NOMO-1 (cell line): ENCODE data around the gene CEP70.

Experiments
- DNase-seq, 2 experiments: peaks; one replicate each; lab custom pipeline; 2025; ENCODE audit not compliant: unreplicated experiment in 2 of 2; lab: John Stamatoyannopoulos, UW

The CEP70 gene

DNA sequence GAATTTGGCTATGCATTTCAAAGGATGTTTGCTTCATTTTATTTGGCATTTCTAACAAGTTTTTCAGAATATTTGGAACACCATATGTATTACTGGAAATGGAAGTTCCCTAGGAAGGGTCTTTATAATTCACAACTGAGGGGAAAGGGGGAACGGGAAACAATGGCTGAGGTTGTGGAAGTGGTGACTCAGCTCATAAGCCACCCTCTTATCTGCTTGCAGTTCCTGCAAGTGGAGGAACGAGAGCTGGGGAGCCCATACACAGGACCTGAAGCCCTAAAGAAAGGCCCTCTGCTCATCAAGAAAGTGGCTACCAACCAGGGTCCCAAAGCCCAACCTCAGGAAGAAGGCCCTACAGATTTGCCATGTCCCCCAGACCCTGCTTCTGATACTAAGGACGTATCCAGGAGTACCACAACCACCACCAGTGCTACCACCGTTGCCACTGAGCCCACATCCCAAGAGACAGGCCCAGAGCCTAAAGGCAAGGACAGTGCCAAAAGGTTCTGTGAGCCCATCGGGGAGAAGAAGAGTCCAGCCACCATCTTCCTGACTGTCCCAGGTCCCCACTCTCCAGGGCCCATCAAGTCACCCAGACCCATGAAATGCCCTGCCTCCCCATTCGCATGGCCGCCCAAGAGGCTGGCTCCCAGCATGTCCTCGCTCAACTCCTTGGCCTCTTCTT lies 121.8 kb downstream of the CEP70 start:
- no peak for DNase-seq

DNA sequence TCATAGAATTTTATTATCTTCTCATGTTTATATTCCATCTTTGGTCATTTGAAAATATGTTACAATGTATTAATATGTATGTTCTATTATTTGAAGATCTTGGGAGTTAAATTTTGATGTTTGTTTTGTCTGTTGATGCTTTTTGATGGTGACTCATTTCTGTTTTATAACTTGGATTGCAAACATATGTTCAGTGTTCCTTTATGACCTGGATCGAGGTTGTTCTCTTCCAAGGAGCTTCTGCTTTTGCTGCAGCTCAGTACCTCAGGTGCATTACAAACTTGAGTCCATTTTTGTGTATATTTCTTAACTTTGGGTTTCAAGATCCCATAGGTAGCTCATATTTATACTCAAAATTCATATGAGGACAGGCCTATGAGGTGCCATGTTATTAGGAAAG lies 122.6 kb downstream of the CEP70 start:
- DNase-seq: no peak

DNA sequence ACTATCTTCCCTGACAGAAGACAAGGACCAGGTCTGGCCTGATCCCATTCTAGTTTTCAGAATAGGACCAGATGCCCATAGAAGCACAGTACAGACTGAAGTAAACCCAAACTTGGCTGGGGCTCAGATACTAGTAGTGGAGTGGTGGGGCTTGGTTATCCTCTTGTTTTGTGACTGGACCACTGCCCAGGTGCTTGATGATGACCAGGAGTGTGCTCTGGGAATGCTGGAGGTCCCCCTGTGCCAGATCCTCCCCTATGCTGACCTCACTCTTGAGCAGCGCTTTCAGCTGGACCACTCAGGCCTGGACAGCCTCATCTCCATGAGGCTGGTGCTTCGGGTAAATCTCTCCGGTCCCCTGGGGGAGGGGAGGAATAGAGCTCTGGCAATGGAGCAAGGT lies 123.4 kb downstream of the CEP70 start:
- no peak for DNase-seq

DNA sequence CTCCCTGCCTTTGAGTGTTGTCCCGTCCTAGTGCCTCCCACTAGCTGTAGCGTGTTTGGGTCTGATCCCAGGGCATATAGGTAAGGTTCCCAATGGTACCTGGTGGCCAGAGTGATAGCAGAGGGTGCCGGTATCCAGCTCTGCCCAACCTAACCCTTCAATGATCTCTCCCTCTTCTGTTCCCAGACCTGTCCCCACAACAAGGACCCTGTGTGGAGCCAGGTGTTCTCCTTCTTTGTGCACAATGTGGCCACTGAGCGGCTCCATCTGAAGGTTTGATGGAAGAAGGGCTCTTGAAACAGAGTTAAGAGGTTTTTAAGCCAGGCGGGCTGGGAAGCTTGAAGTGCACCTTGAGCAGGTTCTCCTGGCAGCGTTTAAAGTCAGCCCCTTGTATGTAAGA lies 124.2 kb downstream of the CEP70 start:
- no peak for DNase-seq

DNA sequence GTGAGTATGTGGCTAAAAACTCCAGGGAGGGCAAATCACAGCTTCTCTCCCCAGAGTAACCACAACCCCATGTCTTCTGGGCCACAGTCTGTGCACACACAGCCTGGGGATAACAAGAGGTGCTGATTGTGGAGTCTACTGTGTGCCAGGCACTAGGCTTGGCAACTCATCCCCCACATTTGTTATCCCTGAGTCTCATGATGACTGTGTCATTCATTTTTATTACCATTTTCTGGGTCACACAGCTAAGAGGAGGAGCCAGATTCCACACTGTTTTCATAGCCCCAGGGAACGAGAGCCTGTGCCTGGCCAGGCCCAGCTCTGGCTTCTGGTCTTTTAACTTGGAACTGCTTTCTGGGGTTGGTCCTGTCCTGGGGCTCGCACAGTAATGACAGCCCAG lies 125.2 kb downstream of the CEP70 start:
- no peak for DNase-seq

DNA sequence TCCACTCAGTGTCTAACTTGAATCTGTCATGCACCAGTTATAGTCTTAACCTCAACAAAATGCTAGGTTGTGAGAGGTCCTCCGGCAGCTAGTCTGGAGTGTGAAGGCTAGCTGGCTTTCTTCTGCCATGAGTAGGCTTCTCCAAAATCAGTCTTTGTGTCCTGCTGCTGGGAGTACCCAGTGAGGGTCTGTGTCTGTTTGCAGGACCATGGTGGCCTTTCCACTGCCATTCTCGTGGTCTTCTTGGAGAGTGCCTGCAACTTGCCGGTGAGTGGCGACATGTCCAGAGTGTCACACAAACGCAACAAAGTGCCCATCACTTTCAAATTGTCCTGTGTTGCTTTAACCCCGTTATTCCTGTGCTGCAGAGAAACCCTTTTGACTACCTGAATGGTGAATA lies 125.6 kb downstream of the CEP70 start:
- DNase-seq: no peak

DNA sequence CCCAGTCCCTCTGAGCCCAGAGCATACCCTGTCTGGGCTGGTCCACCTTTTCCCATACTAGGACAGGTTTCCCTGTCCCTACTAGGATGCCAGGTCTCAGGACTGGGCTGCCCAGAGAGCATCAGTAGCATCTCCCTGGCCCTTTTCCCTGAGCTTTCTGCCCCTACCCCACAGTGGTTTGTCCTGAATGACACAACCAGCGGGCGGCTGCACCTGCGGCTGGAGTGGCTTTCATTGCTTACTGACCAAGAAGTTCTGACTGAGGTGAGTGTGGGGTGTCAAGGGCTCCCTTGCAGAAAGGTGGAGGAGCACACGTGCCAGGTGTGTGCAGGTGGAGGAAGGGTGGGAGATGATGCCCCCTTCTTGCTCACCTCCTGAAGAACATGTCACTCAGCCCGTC lies 126.1 kb downstream of the CEP70 start:
- DNase-seq: no peak

DNA sequence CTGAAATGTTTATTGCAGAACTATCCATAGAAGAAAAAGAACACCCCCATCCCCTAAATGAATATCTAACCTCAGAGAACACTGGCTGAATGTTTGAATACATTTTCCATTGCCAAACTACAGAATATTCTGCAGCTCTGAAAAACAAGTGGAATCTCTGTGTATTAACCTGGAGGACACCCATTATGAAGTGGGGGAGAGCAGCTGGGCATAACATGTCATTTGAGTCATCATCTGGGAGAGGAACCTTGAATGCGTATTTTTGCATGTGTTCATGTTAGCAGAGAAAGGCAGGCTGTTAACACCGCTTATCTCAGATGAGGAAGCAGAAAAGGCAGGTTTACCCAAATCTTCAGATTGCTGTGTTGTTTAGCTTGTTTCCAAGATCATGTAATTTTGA lies 128.1 kb downstream of the CEP70 start:
- no peak for DNase-seq

DNA sequence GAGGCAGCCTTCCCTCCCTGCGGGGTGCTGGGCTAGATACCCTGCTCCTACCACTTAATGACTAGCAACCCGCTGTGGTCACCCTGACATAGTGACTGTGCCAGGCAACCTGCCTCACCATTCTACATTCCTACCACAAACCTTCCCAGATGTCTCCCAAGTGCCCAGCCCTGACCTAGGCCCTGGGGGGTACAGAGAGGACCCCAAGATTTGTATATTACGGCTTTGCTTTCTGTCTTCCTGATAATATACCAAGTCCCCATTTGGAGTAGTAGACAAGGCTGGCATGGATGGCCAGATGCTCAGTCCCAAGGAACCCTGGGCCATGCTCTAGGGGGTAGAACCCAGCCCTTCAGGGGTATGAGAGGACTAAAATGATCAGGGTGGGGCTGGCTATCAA lies 128.6 kb downstream of the CEP70 start:
- DNase-seq: no peak

DNA sequence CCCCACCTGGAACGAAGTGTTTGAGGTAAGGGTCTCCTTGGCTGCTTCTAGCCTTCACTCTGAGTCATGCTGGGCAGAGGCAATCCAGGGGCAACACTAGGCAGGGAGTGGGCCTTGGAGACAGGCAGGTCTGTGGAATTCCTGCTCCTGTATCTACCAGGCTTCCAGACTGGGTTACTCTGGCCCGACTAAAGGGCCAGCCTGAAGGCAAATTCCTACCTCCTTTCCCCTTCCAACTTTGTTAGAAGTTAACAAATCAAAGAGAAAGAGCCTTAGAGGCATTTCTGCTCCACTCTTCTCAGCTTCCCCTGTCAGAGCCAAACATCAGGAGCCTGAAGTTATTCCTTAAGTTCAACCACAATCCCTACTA lies 129.6 kb downstream of the CEP70 start:
- DNase-seq: no peak

DNA sequence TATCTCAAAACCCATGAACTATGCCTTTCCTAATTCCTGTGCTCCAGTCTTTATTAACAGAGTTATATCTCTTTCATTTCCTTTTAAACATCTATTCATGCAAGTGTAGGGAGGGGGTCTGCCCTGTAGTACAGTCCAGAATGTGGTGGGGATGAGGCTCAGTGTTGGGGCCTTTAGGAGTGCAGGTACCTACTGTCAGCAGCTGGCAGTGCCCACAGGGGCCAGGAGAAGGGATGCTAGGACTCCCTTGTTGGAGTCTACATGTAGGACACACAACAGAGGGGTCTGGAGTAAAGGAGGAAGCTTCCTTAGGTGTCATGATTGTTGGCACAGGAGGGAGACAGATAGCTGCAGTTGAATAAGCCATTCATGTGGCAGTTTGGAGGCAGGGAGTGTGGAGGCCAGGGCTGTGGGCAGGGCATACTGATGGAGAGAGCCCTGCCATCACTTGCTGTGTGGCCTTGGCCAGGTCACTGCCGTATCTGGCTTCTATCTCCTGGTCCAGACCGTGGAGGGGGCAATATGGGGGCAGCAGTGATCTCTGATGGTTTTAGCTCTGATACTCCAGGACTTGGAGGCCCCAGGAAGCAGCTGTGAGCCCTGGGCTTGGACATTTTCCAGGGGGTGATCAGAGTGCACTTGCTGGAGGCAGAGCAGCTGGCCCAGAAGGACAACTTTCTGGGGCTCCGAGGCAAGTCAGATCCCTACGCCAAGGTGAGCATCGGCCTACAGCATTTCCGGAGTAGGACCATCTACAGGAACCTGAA lies 130.2 kb downstream of the CEP70 start:
- DNase-seq: no peak

DNA sequence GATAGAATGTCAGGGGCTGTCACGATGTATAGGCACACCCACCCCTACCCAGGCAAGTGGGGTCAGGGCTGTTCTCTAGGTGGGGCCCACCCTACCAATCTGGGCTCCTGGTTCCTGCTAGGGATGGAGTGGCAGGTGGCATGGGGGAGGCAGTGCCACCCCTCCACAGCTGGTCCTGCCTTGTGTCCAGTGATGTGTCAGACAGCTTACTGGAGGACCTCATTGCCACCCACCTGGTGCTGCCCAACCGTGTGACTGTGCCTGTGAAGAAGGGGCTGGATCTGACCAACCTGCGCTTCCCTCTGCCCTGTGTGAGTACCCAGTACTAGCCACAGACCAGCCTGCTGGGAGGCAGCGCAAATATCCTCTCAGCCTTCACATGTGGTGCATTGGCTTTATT lies 132.2 kb downstream of the CEP70 start:
- no peak for DNase-seq

DNA sequence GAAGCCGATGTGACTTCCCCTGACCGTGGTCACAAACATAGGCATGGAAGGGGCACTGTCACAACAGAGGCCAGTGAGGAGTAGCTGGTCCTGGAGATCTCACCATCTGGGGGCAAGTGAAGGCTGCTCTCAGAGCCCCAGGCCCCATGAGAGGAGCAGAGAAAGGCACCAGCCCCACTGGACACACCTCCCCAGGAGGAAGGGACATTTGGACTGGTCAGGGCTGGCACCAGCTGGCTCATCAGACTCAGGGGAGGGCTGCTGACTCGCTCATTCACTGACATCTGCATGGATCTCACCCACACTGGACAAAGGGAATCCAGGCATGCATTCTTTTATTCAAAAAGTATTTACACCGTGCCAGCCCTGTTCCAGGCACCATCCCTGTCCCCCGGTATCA lies 132.8 kb downstream of the CEP70 start:
- no peak for DNase-seq

DNA sequence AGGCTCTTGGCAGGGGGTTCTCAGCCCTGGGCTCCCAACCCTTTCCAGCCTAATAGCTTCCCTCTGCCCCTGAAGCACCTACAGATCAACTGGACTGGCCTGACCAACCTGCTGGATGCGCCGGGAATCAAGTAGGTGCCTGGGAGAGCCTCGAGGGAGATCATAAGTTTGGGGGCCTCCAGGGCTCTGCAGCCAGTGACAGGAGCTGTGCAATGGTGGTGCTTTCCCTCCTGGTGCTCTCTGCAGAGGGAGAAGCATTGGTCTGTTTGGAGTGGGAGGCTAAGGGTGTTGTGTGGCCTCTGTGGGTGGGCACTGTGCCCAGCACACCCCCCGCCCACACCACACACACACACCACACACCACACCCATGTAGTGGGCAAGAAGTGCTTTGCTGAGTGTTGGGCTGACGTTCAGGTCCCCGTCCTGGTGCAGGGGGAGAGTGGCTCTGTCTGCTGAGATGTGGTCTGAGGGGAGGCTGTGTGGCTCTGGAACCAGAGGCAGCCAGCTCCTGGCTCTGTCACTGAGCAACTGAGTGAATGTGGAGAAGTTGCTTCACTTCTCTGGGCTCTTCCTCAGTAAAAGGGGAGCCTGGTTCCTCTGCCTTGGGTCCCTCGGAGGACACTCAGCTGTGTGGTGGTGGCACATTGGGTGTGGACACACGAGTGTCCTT lies 133.4 kb downstream of the CEP70 start:
- DNase-seq: no peak

DNA sequence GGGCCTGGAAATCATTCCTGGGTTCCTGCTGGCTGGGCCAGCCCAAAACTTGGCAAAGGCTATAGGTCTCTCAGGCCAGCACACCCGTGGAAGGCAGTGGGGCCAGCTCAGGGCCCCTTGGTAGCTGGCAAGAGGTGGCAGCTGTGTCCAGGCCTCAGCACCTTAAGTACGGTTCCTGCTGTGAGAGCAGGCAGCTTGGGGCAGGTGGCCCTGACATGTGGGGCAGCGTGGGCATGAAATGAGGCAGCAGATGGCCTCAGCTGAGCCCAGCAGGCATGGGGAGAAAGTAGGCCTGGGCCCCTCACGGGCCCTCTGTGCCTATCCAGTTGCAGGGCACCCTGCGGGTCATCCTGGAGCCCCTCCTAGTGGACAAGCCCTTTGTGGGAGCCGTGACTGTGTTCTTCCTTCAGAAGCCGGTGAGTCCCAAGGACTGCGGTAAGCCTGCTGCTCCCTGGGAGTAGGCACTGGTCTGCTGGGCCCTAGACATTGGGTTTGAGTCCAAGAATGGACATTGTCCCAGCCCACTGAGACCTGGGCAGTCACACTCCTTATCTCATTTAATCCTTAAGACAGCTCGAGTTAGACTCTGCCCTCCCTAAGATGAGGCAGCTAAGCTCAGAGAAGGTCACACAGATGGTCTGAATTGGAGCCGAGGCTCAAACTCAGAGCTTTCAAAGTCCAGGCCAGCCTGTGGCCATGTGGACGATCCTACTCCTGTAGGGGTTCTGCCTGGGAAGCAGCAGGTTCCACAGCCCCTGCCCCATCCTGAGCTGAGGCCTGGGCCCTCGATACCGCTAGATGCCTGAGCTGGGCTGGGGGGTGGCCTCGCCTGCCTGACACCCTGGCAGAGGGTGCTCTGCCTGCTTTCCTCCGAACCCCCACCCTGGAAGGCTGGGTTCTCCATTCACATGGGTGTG lies 134.2 kb downstream of the CEP70 start:
- no peak for DNase-seq

DNA sequence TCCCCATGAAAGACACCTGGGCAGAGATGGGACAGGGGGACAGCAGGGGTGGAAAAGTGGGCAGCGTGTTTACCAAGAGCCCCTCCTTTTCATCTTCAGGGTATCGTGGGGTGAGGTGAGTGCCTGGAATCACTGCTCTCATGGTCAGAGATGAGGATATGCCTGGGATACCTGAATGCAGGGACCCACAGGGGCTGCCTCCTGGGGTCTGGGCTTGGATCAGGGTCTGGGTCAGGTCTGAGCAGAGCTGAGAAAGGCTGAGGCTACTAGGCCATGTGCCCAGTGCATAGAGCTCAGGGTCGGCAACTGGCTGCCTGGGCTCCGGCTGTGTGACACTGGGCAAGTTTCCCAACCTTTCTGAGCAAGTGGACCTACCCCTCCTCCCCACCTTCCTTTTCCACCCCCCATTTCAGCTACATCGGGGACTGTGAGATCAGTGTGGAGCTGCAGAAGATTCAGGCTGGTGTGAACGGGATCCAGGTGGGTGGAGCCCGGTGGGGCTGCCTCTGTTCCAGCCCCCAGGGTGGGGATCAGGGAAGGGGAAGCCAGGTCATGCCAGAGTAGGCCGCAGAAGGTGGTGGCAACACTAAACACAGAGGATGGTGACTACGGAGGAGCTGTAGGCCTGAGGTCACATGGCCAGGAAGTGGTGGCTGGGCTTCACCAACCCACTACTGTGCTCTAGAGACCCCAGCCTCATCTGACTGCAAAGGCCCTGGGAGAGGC lies 135.1 kb downstream of the CEP70 start:
- no peak for DNase-seq

DNA sequence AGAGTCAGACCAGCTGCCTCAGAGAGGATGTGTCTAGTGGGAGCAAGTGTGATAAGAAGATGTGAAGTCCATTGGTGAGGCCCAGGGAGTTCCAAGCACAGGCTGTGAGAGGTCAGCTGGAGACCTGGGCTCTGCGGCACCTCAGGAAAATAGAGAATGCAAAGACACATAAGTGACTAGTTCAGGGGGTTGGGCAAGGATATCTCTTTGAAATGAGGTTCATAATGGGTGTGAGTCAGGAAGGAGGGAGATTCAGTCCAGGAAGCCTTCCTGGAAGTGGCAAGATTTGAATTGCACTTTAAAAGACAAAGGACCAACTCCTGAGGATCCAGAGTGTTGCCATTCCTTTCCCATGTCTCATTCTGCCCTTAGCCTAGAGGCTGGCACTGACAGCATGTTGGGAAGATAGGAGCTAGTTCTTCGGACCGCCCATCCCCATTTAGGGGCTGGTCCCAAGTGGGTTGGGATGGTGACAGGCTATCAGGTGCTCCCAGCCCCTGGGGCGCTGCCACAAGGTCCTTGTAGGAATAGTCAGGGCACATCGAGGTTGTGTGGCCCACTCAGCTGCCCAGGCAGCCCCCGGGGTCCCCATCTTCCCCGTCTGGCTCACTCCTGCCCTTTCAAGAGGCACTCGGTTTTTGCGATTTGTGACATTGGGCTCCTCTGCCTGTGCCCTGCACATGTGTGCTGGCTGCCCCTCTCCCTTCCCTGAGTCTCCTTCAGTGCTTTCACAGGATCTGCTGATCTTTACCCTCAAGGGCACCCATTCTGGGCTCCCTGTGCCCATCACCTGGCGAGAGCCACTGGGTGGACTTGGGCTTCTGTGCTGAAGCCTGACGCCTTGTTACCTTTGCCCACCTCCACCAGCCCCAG lies 136.0 kb downstream of the CEP70 start:
- DNase-seq: no peak

DNA sequence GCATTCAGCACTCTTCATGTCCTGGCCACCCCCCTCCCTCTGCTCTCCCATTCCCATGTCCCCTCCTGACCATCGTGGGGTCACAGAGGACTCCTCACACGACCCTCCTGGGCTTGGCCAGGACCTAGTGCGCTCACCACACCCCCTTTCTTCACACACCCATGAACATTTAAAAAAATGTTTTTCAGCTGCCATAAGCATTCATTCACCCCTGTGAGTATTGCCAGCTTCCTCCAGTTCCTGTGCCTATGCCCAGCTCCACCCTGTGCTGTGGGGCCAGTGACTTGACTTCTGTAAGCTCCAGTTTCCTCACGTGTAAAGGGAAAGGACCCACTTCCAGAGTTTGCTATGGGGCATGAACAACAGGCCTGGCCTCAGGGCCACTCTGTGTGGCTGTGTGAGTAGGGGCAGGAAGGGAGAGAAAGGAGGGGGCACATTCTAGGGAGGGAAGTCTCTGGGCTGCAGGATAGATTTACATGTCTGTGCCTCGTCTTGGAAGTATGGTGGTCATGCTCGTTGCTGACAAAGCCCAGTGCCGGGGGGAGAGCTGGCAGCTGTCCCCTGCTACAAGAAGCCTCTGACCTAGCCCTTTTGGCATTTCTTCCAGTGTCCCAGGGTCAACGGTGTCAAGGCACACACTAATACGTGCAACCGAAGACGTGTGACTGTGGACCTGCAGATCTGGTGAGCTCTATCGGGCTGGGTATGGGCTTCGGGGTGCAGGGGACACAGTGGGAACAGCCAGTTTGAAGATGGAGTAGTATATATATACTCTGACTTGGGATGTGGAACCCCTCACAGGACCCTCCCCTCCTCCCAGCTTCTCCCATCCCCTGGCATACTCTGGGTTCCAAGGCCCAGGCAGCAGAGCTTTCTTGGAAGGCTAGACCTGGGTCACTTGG lies 136.8 kb downstream of the CEP70 start:
- no peak for DNase-seq
